Measurements from ENCODE around the gene CCKAR. TPM values are rescaled to one million over a fixed set of nuclear protein-coding genes. Genes with fewer than 3 reads are reported as not detected.

Gene CCKAR
- total RNA-seq, 1 experiment from 2014 or later, result 2.0 TPM

- H3K27me3 ChIP-seq (replicated peaks; ENCODE audit: control insufficient read depth, insufficient read depth, low read length), result no peaks in the 10 kb centered on the region
- Mint-ChIP-seq H3K27ac (ENCODE audit: unreplicated experiment) (no peak overlapping the region), H3K27me3 (ENCODE audit: insufficient read depth, unreplicated experiment) (no peaks in the 10 kb centered on the region), H3K4me1 (ENCODE audit: low read depth, unreplicated experiment) (peaks cover 6% of the 10 kb centered on the region), H3K36me3 (ENCODE audit: insufficient read depth, unreplicated experiment) (no peaks in the 10 kb centered on the region), H3K4me3 (ENCODE audit: unreplicated experiment) (no peak overlapping the region), H3K9me3 (ENCODE audit: unreplicated experiment) (no peaks in the 10 kb centered on the region)
- H3K4me3 ChIP-seq (ENCODE audit: low read depth, low read length), result no peak overlapping the region
- no peaks in the 10 kb centered on the region for H3K36me3 ChIP-seq (ENCODE audit: control insufficient read depth, insufficient read depth, low read length)
- DNase-seq, result no peak
- intact Hi-C loops (cut with micrococcal nuclease; ENCODE audit: unreplicated experiment), result no loop called here
- H3K4me1 ChIP-seq, result no peaks in the 10 kb centered on the region
- CTCF ChIA-PET, result no interaction called here
- BruUV-seq (replicated peaks), result no TSS peak
- TF ChIP-seq, protein P1, sequence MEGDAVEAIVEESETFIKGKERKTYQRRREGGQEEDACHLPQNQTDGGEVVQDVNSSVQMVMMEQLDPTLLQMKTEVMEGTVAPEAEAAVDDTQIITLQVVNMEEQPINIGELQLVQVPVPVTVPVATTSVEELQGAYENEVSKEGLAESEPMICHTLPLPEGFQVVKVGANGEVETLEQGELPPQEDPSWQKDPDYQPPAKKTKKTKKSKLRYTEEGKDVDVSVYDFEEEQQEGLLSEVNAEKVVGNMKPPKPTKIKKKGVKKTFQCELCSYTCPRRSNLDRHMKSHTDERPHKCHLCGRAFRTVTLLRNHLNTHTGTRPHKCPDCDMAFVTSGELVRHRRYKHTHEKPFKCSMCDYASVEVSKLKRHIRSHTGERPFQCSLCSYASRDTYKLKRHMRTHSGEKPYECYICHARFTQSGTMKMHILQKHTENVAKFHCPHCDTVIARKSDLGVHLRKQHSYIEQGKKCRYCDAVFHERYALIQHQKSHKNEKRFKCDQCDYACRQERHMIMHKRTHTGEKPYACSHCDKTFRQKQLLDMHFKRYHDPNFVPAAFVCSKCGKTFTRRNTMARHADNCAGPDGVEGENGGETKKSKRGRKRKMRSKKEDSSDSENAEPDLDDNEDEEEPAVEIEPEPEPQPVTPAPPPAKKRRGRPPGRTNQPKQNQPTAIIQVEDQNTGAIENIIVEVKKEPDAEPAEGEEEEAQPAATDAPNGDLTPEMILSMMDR (IDR thresholded peaks at IDR 0.05; ENCODE audit: insufficient read depth in 1 of 2, low read depth in 1 of 2, low read length in 1 of 2, severe bottlenecking in 1 of 2, unreplicated experiment in 1 of 2), result no peak
- no peaks in the 10 kb centered on the region for H3K9me3 ChIP-seq
- POLR2A ChIA-PET, result no interaction called here
Measured at GRCh38 chr4:26530099-26530498, 39.8 kb upstream of the CCKAR start.

GRCh38 chr4:26529479-26529878, 39.2 kb upstream of the CCKAR start:
- ChIA-PET CTCF (no interaction called here), POLR2A (no interaction called here)
- no TSS peak for BruUV-seq (replicated peaks)
- no peak for DNase-seq
- Mint-ChIP-seq H3K9me3 (ENCODE audit: unreplicated experiment) (no peaks in the 10 kb centered on the region), H3K27me3 (ENCODE audit: insufficient read depth, unreplicated experiment) (no peaks in the 10 kb centered on the region), H3K4me3 (ENCODE audit: unreplicated experiment) (no peak overlapping the region), H3K4me1 (ENCODE audit: low read depth, unreplicated experiment) (peaks cover 6% of the 10 kb centered on the region), H3K27ac (ENCODE audit: unreplicated experiment) (no peak overlapping the region), H3K36me3 (ENCODE audit: insufficient read depth, unreplicated experiment) (no peaks in the 10 kb centered on the region)
- no peaks in the 10 kb centered on the region for H3K36me3 ChIP-seq (ENCODE audit: control insufficient read depth, insufficient read depth, low read length)
- no peaks in the 10 kb centered on the region for H3K27me3 ChIP-seq (replicated peaks; ENCODE audit: control insufficient read depth, insufficient read depth, low read length)
- H3K4me1 ChIP-seq, result no peaks in the 10 kb centered on the region
- intact Hi-C loops (cut with micrococcal nuclease; ENCODE audit: unreplicated experiment), result no loop called here
- no peaks in the 10 kb centered on the region for H3K9me3 ChIP-seq
- TF ChIP-seq, protein P1 (IDR thresholded peaks at IDR 0.05; ENCODE audit: insufficient read depth in 1 of 2, low read depth in 1 of 2, low read length in 1 of 2, severe bottlenecking in 1 of 2, unreplicated experiment in 1 of 2), result no peak
- H3K4me3 ChIP-seq (ENCODE audit: low read depth, low read length), result no peak overlapping the region

DNA sequence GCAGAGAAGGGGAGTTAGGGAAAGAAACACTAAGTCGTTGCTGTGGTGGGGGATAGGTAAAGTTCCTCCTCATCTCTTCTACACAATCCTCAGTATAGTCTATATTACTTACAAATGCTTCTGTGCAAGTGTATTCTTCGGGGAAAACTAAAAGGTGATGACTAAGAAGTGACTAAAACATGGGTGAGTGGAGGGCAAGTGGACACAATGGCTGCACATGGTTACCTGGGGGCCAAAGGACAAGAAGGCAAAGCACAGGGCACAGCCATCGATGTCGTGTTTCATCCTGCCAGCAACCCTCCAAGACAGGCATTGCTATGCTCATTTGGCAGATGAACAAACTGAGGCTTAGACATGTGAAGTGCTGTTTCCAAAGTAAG, 35.5 kb upstream of the CCKAR start:
- CTCF ChIA-PET, result no interaction called here
- no peaks in the 10 kb centered on the region for H3K9me3 Mint-ChIP-seq (ENCODE audit: unreplicated experiment)

More for the DNA sequence above, 35.5 kb upstream of the CCKAR start:
- Mint-ChIP-seq H3K4me1 (ENCODE audit: low read depth, unreplicated experiment) (peaks cover 6% of the 10 kb centered on the region), H3K4me3 (ENCODE audit: unreplicated experiment) (no peak overlapping the region), H3K36me3 (ENCODE audit: insufficient read depth, unreplicated experiment) (no peaks in the 10 kb centered on the region), H3K27ac (ENCODE audit: unreplicated experiment) (no peak overlapping the region), H3K27me3 (ENCODE audit: insufficient read depth, unreplicated experiment) (no peaks in the 10 kb centered on the region)
- H3K36me3 ChIP-seq (ENCODE audit: control insufficient read depth, insufficient read depth, low read length), result no peaks in the 10 kb centered on the region
- no peaks in the 10 kb centered on the region for H3K4me1 ChIP-seq
- H3K27me3 ChIP-seq (replicated peaks; ENCODE audit: control insufficient read depth, insufficient read depth, low read length), result no peaks in the 10 kb centered on the region
- no peak for DNase-seq
- intact Hi-C loops (cut with micrococcal nuclease; ENCODE audit: unreplicated experiment), result no loop called here
- POLR2A ChIA-PET, result no interaction called here
- TF ChIP-seq, protein P1 (IDR thresholded peaks at IDR 0.05; ENCODE audit: insufficient read depth in 1 of 2, low read depth in 1 of 2, low read length in 1 of 2, severe bottlenecking in 1 of 2, unreplicated experiment in 1 of 2), result no peak
- no peak overlapping the region for H3K4me3 ChIP-seq (ENCODE audit: low read depth, low read length)
- BruUV-seq (replicated peaks), result no TSS peak
- no peaks in the 10 kb centered on the region for H3K9me3 ChIP-seq
